ENCODE measurements around the gene CDK19. TPM values are rescaled to one million over a fixed set of nuclear protein-coding genes. Genes with fewer than 3 reads are reported as not detected.
"Not testable (repeated sequence)": the region's sequence is repeated elsewhere in the genome, so short reads cannot be mapped to it uniquely, and the experiment has no call there.

The CDK19 gene
- total RNA-seq, 2 donors from 2014 or later: 15.0 to 22.4 TPM

DNA sequence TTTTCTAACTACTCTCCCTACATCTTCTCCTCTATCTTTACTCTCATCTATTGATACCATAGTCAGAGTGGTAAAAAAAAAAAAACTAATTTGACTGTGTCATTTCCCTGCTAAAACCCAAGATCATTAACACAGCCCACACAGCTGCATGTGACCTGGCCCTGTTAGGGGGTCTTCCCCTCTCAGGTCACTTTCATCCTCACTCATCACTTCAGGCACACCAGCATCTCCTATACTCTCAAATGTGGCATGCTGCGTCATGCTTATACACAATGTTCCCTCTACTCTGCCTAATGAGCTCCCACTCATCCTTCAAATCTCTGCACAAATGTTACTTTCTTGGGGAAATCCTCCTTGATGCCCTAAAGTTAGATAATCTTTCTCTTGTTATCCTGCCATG lies 86.8 kb downstream of the CDK19 start:
- Mint-ChIP-seq H3K27me3 (no peaks in the 10 kb centered on the region), H3K4me3 (no peak overlapping the region), H3K27ac (no peak overlapping the region), H3K36me3 (no peaks in the 10 kb centered on the region), H3K4me1 (ENCODE audit: low read depth in 2 of 2) (peaks cover 6 to 9% of the 10 kb centered on the region in 2 donors), H3K9me3 (no peaks in the 10 kb centered on the region)
- no peak for DNase-seq (ENCODE audit: low spot score)
- peak in 1 of 2 donors; percentile 33 for ATAC-seq

DNA sequence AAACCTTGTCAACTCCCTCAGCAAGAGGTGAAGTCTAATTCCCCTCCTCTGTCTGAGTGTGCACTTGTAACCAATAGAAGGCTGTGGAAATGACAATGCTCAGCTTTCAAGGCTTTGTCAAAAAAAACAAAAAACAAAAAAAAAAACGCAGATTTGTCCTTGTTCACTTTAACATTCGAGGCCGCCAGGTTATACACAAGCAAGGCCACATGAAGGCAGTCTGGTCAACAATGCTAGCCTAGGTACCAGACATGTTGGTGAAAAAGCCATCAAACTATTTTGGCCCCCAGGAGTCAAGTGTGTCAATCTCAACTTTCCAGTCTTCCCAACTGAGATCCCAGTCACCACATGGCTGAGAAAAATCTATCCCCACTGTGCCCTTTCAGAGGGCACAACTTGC lies 92.3 kb downstream of the CDK19 start:
- DNase-seq (ENCODE audit: low spot score): no peak
- Mint-ChIP-seq H3K4me3 (no peak overlapping the region), H3K27me3 (no peaks in the 10 kb centered on the region), H3K9me3 (no peaks in the 10 kb centered on the region), H3K27ac (no peak overlapping the region), H3K36me3 (no peaks in the 10 kb centered on the region), H3K4me1 (ENCODE audit: low read depth in 2 of 2) (no peaks in the 10 kb centered on the region)
- ATAC-seq: no peak

DNA sequence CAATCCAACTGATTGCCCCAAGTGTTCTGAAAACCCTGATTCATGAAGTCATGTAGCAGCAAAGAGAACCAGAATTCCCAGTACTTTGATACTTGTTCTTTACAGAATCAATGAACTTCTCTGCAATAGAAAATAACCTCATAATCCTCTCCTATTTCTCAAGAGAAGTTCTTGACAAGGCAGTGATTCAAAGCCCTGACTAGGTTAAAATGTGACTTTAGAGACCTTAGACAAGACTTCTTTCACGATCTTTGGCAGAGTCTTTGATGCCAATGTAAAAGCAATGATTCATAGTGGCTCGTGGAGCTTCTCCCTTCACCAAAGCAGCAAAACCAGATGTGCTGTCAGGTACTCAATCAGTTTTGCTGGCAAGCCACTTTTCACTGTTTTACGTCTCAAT lies 95.2 kb downstream of the CDK19 start:
- Mint-ChIP-seq H3K4me1 (ENCODE audit: low read depth in 2 of 2) (no peaks in the 10 kb centered on the region), H3K27me3 (no peaks in the 10 kb centered on the region), H3K9me3 (no peaks in the 10 kb centered on the region), H3K36me3 (no peaks in the 10 kb centered on the region), H3K27ac (no peak overlapping the region), H3K4me3 (no peak overlapping the region)
- DNase-seq (ENCODE audit: low spot score) (no peak), ATAC-seq (no peak)

DNA sequence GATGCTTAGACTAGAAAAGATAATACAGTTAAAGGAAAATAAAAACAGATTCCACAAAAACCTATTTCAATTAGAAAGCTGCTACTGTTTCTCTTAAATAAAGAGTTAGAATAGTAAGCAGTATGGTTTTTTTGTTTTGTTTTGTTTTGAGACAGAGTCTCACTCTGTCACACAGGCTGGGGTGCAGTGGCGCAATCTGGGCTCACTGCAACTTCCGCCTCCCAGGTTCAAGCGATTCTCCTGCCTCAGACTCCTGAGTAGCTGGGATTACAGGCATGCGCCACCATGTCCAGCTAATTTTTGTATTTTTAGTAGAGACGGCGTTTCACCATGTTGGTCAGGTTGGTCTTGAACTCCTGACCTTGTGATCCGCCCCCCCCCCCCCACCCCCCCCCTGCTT lies 95.7 kb downstream of the CDK19 start:
- not testable (repeated sequence) for H3K36me3 Mint-ChIP-seq; ATAC-seq; DNase-seq (ENCODE audit: low spot score)

DNA sequence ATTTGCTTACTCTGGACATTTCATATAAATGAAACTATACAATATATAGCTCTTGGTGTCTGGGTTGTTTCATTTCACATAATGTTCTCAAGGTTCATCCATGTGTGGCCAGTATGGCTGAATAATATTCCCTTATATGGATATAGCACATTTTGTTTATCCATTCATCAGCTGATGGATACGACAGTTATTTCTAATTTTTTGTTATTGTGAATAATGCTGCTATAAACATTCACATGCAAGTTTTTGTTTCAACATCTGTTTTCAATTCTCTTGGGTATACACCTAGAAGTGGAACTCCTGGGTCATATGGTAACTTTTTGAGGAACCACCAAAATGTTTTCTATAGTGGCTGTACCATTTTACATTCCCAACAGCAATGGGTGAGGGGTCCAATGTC lies 101.1 kb downstream of the CDK19 start:
- ATAC-seq (no peak), DNase-seq (ENCODE audit: low spot score) (no peak)
- Mint-ChIP-seq H3K27me3 (no peaks in the 10 kb centered on the region), H3K4me1 (ENCODE audit: low read depth in 2 of 2) (peaks cover 3 to 5% of the 10 kb centered on the region in 2 donors), H3K36me3 (no peaks in the 10 kb centered on the region), H3K27ac (no peak overlapping the region), H3K9me3 (no peaks in the 10 kb centered on the region), H3K4me3 (no peak overlapping the region)

More for the DNA sequence above, 95.7 kb downstream of the CDK19 start:
- H3K27me3 Mint-ChIP-seq; H3K4me1 Mint-ChIP-seq (ENCODE audit: low read depth in 2 of 2); H3K27ac Mint-ChIP-seq; H3K4me3 Mint-ChIP-seq; H3K9me3 Mint-ChIP-seq: not testable (repeated sequence)

DNA sequence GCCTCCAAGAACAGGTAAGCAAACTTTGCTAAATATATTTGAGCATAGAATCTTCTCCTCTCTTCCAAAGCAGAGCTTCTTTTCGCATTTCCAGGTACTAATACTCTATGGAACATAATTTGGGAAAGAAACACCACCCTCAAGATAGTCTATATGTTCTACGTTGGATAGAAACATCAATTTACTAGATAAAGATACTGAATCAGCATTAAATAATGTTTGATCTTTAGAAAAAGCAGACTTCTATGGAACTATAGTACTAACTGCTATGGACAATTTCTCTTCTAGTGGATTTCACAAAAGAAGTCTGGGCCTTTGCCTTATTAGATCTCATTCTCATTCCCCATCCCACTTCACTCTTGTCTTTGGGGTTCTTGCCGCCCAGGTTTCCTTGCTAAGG lies 103.0 kb downstream of the CDK19 start:
- DNase-seq (ENCODE audit: low spot score) (no peak), ATAC-seq (no peak)
- Mint-ChIP-seq H3K27ac (peak overlapping the region in 1 of 2 donors; percentile 18), H3K9me3 (no peaks in the 10 kb centered on the region), H3K27me3 (no peaks in the 10 kb centered on the region), H3K4me3 (no peak overlapping the region), H3K4me1 (ENCODE audit: low read depth in 2 of 2) (peaks cover 5 to 11% of the 10 kb centered on the region in 2 donors), H3K36me3 (no peaks in the 10 kb centered on the region)

DNA sequence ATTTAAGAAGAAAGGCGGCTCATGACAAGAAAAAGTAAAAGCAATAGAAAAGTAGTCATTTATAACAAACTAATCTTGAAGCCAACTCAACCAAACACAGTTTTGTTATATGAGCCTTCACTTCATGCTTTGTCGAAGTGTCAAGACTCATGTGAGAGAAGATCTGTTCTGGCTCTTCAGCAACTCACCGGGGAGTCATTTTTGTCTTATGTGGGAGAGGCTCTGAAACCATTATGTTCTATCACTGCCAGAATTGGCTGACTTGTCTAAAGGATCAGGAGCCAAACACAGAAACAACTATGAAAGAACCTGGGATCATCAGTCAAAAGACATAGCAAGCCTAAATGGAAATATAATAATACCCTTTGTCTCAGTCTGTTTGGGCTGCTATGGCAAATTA lies 105.2 kb downstream of the CDK19 start:
- Mint-ChIP-seq H3K36me3 (no peaks in the 10 kb centered on the region), H3K4me1 (ENCODE audit: low read depth in 2 of 2) (peaks cover 5 to 11% of the 10 kb centered on the region in 2 donors), H3K27ac (no peak overlapping the region), H3K27me3 (no peaks in the 10 kb centered on the region), H3K9me3 (no peaks in the 10 kb centered on the region), H3K4me3 (no peak overlapping the region)
- DNase-seq (ENCODE audit: low spot score) (no peak), ATAC-seq (no peak)

DNA sequence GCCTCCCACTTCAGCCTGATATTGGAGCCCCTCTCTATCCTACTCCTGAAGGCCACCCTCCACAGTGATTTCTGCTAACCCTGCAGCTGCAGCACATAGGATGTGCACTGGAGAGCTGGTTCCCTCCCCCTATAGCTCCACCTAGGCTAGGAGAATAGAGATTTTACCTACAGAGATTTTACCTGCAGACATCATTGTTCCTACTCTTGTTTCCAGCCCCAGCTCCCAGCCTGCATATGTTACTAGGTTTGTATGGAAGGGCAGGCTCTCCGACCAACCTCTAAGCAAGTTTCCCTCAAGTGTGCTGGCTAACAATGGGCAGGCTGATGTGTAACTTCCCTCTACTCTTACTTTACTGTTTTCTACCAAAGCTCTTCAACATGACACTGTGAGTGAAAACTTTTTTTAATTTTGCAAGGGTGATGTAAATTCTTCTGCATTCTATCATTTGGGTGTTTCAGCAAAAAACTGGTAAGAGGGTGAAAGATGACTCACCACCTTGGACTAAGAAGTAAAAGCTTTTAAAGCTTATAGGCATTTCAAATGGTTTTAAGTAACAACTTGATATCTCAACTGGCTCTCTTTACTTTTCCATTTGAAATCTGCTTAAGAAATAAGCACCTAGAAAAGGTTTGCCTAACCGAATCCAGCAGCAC lies 106.8 kb downstream of the CDK19 start:
- Mint-ChIP-seq H3K27ac (no peak overlapping the region), H3K9me3 (no peaks in the 10 kb centered on the region), H3K36me3 (no peaks in the 10 kb centered on the region), H3K4me1 (ENCODE audit: low read depth in 2 of 2) (peaks cover 15 to 18% of the 10 kb centered on the region in 2 donors), H3K27me3 (no peaks in the 10 kb centered on the region), H3K4me3 (no peak overlapping the region)
- no peak for ATAC-seq
- no peak for DNase-seq (ENCODE audit: low spot score)

DNA sequence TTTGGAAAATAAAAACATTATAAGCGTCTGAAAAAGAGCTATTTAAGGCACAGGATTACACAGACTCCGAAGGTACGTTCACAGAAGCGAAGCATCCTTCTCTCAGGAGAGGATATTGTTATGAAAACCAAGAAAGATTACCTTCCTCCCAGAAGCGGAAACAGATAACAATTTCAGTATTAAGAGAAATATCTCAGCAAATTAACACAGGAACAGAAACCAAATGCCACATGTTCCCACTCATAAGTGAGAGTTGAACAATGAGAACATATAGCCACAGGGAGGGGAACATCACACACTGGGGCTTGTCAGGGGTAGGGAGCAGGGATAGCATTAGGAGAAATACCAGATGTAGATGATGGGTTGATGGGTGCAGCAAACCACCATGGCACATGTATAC lies 109.7 kb downstream of the CDK19 start:
- H3K36me3 Mint-ChIP-seq: no peaks in the 10 kb centered on the region
- ATAC-seq: no peak
- DNase-seq (ENCODE audit: low spot score): no peak
- H3K27ac Mint-ChIP-seq: no peak overlapping the region
- H3K27me3 Mint-ChIP-seq: no peaks in the 10 kb centered on the region
- H3K4me1 Mint-ChIP-seq (ENCODE audit: low read depth in 2 of 2): peaks cover 10 to 15% of the 10 kb centered on the region in 2 donors
- no peaks in the 10 kb centered on the region for H3K9me3 Mint-ChIP-seq
- no peak overlapping the region for H3K4me3 Mint-ChIP-seq

DNA sequence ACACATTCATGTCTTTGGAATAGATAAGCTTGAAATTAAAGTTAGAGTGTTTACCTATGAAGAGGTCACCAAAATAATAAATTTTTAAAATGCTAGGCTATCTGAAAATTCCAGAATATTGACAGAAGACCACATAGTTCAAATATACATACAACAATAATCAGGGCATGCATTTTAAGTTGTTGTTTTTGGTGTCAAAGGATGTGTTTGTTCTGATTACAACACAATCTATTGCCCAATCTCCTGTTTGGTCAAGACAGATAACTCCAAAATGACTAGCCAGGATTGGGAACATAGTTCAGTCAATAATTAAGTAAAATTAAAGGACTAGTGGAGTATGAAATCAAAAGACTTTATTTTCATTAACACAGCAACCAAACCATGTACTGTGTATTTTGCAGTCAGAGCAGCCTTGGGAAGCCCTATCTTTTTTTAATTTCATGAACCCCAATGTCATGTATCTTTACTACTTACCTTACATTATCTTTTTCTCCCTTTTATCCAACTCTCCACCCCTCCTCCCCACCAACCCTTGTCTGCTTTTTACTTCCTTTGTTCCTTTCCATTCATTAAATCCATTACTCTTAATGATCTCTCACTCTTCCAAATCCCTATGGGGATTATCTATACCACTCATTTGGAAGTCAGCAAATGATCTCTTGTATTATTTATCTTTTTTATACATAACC lies 111.2 kb downstream of the CDK19 start:
- peaks cover 10 to 15% of the 10 kb centered on the region in 2 donors for H3K4me1 Mint-ChIP-seq (ENCODE audit: low read depth in 2 of 2)

DNA sequence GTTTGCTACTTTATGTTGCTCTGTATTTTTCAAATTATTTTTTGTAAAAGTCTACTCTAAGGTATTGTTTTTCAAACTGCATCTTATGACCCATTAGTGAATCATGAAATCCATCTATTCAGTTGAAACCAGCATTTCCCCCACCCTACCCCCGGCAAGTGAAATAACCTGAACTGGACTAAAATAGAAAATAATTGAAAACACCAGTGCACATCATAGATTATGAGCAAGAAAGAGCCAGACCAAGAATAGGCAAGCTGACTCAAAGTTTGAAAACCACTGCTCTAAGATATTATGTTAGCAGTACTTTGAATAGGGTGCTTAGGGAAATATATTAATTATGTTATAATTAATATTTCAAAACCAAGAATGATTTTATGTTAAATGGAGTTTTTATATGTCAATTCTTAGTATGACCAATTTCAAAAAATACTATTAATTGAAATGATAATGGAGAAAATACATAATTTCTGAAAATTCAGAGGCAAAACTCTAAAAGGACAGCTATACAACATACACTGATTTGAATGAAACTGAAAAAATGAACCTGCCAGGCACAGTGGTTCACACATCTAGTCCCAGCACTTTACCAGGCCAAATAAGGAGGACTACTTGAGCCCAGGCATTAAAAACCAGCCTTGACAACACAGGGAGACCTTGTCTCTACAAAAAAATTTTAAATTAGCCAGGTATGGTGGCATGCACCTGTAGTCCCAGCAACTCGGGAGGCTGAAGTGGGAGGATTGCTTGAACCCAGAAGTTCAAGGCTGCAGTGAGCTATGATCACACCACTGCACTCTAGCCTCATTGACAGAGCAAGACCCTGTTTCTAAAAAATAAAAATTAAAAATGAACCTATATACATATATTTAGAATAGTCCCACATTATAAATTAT lies 112.0 kb downstream of the CDK19 start:
- no peak overlapping the region for H3K27ac Mint-ChIP-seq
- ATAC-seq: no peak
- H3K36me3 Mint-ChIP-seq: no peaks in the 10 kb centered on the region
- DNase-seq (ENCODE audit: low spot score): no peak
- H3K27me3 Mint-ChIP-seq: no peaks in the 10 kb centered on the region
- H3K4me1 Mint-ChIP-seq (ENCODE audit: low read depth in 2 of 2): peaks cover 9 to 10% of the 10 kb centered on the region in 2 donors
- no peaks in the 10 kb centered on the region for H3K9me3 Mint-ChIP-seq
- H3K4me3 Mint-ChIP-seq: no peak overlapping the region

More for the DNA sequence above, 111.2 kb downstream of the CDK19 start:
- H3K27ac Mint-ChIP-seq: no peak overlapping the region
- no peak for DNase-seq (ENCODE audit: low spot score)
- no peaks in the 10 kb centered on the region for H3K36me3 Mint-ChIP-seq
- no peak overlapping the region for H3K4me3 Mint-ChIP-seq
- no peaks in the 10 kb centered on the region for H3K27me3 Mint-ChIP-seq
- H3K9me3 Mint-ChIP-seq: no peaks in the 10 kb centered on the region
- ATAC-seq: no peak

DNA sequence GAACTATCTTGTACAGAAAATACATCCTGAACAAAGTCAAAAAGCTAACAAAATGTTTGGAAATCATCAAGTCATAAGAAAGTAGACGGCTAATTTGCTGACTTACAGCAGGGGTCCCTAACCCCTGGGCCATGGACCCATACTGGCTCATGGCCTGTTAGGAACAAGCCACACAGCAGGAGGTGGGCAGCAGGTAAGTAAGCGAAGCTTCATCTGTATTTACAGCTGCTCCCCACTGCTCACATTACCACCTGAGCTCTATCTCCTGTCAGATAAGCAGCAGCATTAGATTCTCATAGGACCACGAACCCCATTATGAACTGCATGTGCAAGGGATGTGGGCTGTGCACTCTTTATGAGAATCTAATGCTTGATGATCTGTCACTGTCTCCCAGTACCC lies 115.5 kb downstream of the CDK19 start:
- H3K9me3 Mint-ChIP-seq: no peaks in the 10 kb centered on the region
- peaks cover 7 to 13% of the 10 kb centered on the region in 2 donors for H3K4me1 Mint-ChIP-seq (ENCODE audit: low read depth in 2 of 2)
- ATAC-seq (no peak), DNase-seq (ENCODE audit: low spot score) (no peak)
- no peaks in the 10 kb centered on the region for H3K27me3 Mint-ChIP-seq
- no peak overlapping the region for H3K27ac Mint-ChIP-seq
- no peaks in the 10 kb centered on the region for H3K36me3 Mint-ChIP-seq
- H3K4me3 Mint-ChIP-seq: no peak overlapping the region

DNA sequence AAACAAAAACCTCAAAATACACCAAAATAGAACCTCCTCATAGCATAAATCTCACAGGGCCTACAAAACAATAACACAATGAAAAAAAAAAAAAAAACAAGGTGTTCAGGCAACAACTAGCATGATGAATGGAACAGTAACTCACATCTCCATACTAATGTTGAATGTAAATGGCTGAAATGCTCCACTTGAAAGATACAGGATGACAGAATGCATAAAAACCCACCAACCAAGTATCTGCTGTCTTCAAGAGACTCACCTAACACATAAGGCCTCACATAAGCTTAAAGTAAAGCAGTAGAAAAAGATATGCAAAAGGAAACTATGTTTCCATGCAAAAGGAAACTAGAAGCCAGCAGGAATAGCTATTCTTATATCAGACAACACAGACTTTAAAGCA lies 121.3 kb downstream of the CDK19 start:
- no peak for DNase-seq (ENCODE audit: low spot score)

DNA sequence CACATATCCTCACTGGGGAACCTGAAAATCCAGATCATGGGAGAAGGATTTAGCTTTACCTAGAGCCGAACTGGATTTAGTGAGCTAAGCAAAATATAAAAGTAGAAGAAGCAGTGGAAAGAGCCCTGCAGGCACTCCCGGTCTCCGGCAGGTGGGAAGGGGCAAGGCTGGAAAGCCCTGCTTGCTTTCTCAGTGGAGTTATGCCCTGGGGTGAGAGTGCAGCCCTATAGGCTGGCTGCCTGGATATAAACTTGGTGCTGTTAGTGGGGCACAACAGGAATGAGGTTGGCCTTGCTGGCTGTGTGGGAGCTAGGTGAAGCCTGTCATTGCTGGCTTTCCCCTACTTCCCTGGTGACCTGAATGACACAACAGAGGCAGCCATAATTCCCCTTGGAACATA lies 122.0 kb downstream of the CDK19 start:
- ATAC-seq (no peak), DNase-seq (ENCODE audit: low spot score) (no peak)
- Mint-ChIP-seq H3K27ac (no peak overlapping the region), H3K4me3 (no peak overlapping the region), H3K36me3 (no peaks in the 10 kb centered on the region), H3K9me3 (no peaks in the 10 kb centered on the region), H3K4me1 (ENCODE audit: low read depth in 2 of 2) (peaks cover 13 to 19% of the 10 kb centered on the region in 2 donors), H3K27me3 (no peaks in the 10 kb centered on the region)

More for the DNA sequence above, 121.3 kb downstream of the CDK19 start:
- H3K9me3 Mint-ChIP-seq: no peaks in the 10 kb centered on the region
- peak overlapping the region in 1 of 2 donors; percentile 30 for H3K27ac Mint-ChIP-seq
- no peaks in the 10 kb centered on the region for H3K27me3 Mint-ChIP-seq
- peaks cover 6 to 12% of the 10 kb centered on the region in 2 donors for H3K4me1 Mint-ChIP-seq (ENCODE audit: low read depth in 2 of 2)
- H3K36me3 Mint-ChIP-seq: no peaks in the 10 kb centered on the region
- no peak overlapping the region for H3K4me3 Mint-ChIP-seq
- ATAC-seq: no peak
